OCI-LY7 (cell line): ENCODE measurements around the gene SNX10.

Experiments
- EZH2phosphoT487 ChIP-seq: fragments of 200-600 bp; sonication (generic); IDR thresholded peaks from 2 replicates; pipeline ENCODE4 v1.6.1; 2018; ENCODE audit warnings: low read depth, borderline replicate concordance, mild to moderate bottlenecking, mixed run types, antibody characterized with exemption, low read length, moderate library complexity, mixed read lengths
- TF ChIP-seq, protein P1 (sequence below): fragments of 200-600 bp; sonication (generic); conservative IDR thresholded peaks from 2 replicates; pipeline ENCODE4 v1.5.1; 2014; ENCODE audit warnings: mild to moderate bottlenecking, antibody characterized with exemption, low read length, moderate library complexity, mixed read lengths

DNA sequence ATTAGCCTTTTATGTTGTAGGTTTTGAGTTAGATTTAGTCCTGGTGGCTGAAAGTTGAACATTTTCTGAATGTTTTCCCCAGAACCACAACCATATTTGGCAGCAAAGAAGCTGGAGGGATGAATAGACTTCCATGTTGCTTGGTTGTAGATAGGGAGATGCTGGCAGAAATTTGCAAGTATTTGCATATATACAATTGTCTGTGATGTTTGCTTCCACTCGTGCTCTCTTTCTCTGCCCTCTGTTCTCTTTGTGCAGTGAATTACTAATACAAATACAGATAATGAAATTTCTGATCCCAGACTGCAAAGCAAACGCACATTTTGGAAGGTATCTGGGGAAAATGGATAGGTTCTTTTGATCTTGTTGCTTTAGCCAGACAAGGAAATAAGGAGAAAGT lies 96.1 kb downstream of the SNX10 start:
- TF ChIP-seq, protein P1, sequence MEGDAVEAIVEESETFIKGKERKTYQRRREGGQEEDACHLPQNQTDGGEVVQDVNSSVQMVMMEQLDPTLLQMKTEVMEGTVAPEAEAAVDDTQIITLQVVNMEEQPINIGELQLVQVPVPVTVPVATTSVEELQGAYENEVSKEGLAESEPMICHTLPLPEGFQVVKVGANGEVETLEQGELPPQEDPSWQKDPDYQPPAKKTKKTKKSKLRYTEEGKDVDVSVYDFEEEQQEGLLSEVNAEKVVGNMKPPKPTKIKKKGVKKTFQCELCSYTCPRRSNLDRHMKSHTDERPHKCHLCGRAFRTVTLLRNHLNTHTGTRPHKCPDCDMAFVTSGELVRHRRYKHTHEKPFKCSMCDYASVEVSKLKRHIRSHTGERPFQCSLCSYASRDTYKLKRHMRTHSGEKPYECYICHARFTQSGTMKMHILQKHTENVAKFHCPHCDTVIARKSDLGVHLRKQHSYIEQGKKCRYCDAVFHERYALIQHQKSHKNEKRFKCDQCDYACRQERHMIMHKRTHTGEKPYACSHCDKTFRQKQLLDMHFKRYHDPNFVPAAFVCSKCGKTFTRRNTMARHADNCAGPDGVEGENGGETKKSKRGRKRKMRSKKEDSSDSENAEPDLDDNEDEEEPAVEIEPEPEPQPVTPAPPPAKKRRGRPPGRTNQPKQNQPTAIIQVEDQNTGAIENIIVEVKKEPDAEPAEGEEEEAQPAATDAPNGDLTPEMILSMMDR, result no peak
- no peak for TF ChIP-seq EZH2phosphoT487
